ENCODE measurements around the gene ABHD12.

The ABHD12 gene

GRCh38 chr20:25286917-25287316 is 103.7 kb downstream of the ABHD12 start:
- no peak overlapping the region for H3K4me3 ChIP-seq (ENCODE audit: insufficient read depth, low read length, poor library complexity, severe bottlenecking)
- no peak overlapping the region for H3K9ac ChIP-seq (ENCODE audit: low read length)
- no peaks in the 10 kb centered on the region for H3K9me2 ChIP-seq (replicated peaks; ENCODE audit: insufficient read depth, low read length)
- H3K27me3 ChIP-seq (ENCODE audit: low read length), result no peaks in the 10 kb centered on the region
- H3K27ac ChIP-seq (ENCODE audit: low read depth, low read length), result no peak overlapping the region
- H3K9me3 ChIP-seq (ENCODE audit: insufficient read depth, low read length), result no peaks in the 10 kb centered on the region
- no peaks in the 10 kb centered on the region for H3K79me2 ChIP-seq (ENCODE audit: insufficient read depth, low read length)
- no peak overlapping the region for H3K4me2 ChIP-seq (ENCODE audit: low read depth, low read length, poor library complexity, severe bottlenecking)
- H3K36me3 ChIP-seq (ENCODE audit: low read length), result no peaks in the 10 kb centered on the region
- no peak for TF ChIP-seq CTCF (IDR thresholded peaks at IDR 0.05; ENCODE audit: insufficient read depth, low read length, poor library complexity, severe bottlenecking)
- TF ChIP-seq EZH2phosphoT487 (conservative IDR thresholded peaks at IDR 0.05; ENCODE audit: low read length), result no peak
- peaks cover 7% of the 10 kb centered on the region; the same call in 1 of the 2 replicates for H4K20me1 ChIP-seq (ENCODE audit: low read depth, low read length)
- H2AFZ ChIP-seq (ENCODE audit: low read depth, low read length, severe bottlenecking), result no peak overlapping the region
- no peaks in the 10 kb centered on the region for H3F3A ChIP-seq (ENCODE audit: insufficient read depth)

GRCh38 chr20:25285856-25286798 is 104.5 kb downstream of the ABHD12 start:
- Histone ChIP-seq H3K9me2 (replicated peaks; ENCODE audit: insufficient read depth, low read length) (no peaks in the 10 kb centered on the region), H3K27ac (ENCODE audit: low read depth, low read length) (no peak overlapping the region), H3K36me3 (ENCODE audit: low read length) (no peaks in the 10 kb centered on the region), H3F3A (ENCODE audit: insufficient read depth) (no peaks in the 10 kb centered on the region), H3K9me3 (ENCODE audit: insufficient read depth, low read length) (no peaks in the 10 kb centered on the region), H3K4me2 (ENCODE audit: low read depth, low read length, poor library complexity, severe bottlenecking) (no peak overlapping the region), H2AFZ (ENCODE audit: low read depth, low read length, severe bottlenecking) (no peak overlapping the region), H3K4me3 (ENCODE audit: insufficient read depth, low read length, poor library complexity, severe bottlenecking) (no peak overlapping the region), H4K20me1 (ENCODE audit: low read depth, low read length) (peaks cover 7% of the 10 kb centered on the region; the same call in 1 of the 2 replicates), H3K9ac (ENCODE audit: low read length) (no peak overlapping the region), H3K27me3 (ENCODE audit: low read length) (no peaks in the 10 kb centered on the region), H3K79me2 (ENCODE audit: insufficient read depth, low read length) (no peaks in the 10 kb centered on the region)
- TF ChIP-seq CTCF (IDR thresholded peaks at IDR 0.05; ENCODE audit: insufficient read depth, low read length, poor library complexity, severe bottlenecking) (no peak), EZH2phosphoT487 (conservative IDR thresholded peaks at IDR 0.05; ENCODE audit: low read length) (no peak)

GRCh38 chr20:25285091-25285647 is 105.5 kb downstream of the ABHD12 start:
- no peaks in the 10 kb centered on the region for H3F3A ChIP-seq (ENCODE audit: insufficient read depth)
- no peak overlapping the region for H3K4me2 ChIP-seq (ENCODE audit: low read depth, low read length, poor library complexity, severe bottlenecking)
- H3K27me3 ChIP-seq (ENCODE audit: low read length), result no peaks in the 10 kb centered on the region
- H3K27ac ChIP-seq (ENCODE audit: low read depth, low read length), result no peak overlapping the region
- H4K20me1 ChIP-seq (ENCODE audit: low read depth, low read length), result peaks cover 7% of the 10 kb centered on the region; the same call in 1 of the 2 replicates
- no peaks in the 10 kb centered on the region for H3K9me3 ChIP-seq (ENCODE audit: insufficient read depth, low read length)
- TF ChIP-seq CTCF (IDR thresholded peaks at IDR 0.05; ENCODE audit: insufficient read depth, low read length, poor library complexity, severe bottlenecking), result no peak
- no peak for TF ChIP-seq EZH2phosphoT487 (conservative IDR thresholded peaks at IDR 0.05; ENCODE audit: low read length)
- H2AFZ ChIP-seq (ENCODE audit: low read depth, low read length, severe bottlenecking), result no peak overlapping the region
- H3K79me2 ChIP-seq (ENCODE audit: insufficient read depth, low read length), result no peaks in the 10 kb centered on the region
- no peak overlapping the region for H3K9ac ChIP-seq (ENCODE audit: low read length)
- no peak overlapping the region for H3K4me3 ChIP-seq (ENCODE audit: insufficient read depth, low read length, poor library complexity, severe bottlenecking)
- H3K9me2 ChIP-seq (replicated peaks; ENCODE audit: insufficient read depth, low read length), result no peaks in the 10 kb centered on the region
- no peaks in the 10 kb centered on the region for H3K36me3 ChIP-seq (ENCODE audit: low read length)

All from SU-DHL-6 (cell line).